Progenitor cell of endocrine pancreas (in vitro differentiated cells): ENCODE results near the gene PCGF6. TPM values are rescaled to one million over a fixed set of nuclear protein-coding genes. Genes with fewer than 3 reads are reported as not detected.
"Not testable (repeated sequence)": the region's sequence is repeated elsewhere in the genome, so short reads cannot be mapped to it uniquely, and the experiment has no call there.

Source experiments
- DNase-seq: peaks from one replicate; pipeline ENCODE4 v3.0.0; 2021; ENCODE audit warnings: low spot score; ENCODE audit not compliant: unreplicated experiment
- H3K27ac Mint-ChIP-seq: 2 replicates; pipeline ENCODE4 v1.8.0; 2021; ENCODE audit warnings: mild to moderate bottlenecking, moderate library complexity, mixed read lengths
- H3K27me3 Mint-ChIP-seq: 2 replicates; pipeline ENCODE4 v1.8.0; 2021; ENCODE audit warnings: mixed read lengths
- H3K36me3 Mint-ChIP-seq: 2 replicates; pipeline ENCODE4 v1.8.0; 2022; ENCODE audit warnings: mixed read lengths; ENCODE audit not compliant: insufficient read depth
- H3K4me1 Mint-ChIP-seq: 2 replicates; pipeline ENCODE4 v1.8.0; 2021; ENCODE audit warnings: low read depth, mixed read lengths
- H3K4me3 Mint-ChIP-seq: 2 replicates; pipeline ENCODE4 v1.8.0; 2021; ENCODE audit warnings: low read depth, mild to moderate bottlenecking, moderate library complexity, mixed read lengths
- H3K9me3 Mint-ChIP-seq: 2 replicates; pipeline ENCODE4 v1.8.0; 2021; ENCODE audit warnings: low read depth, mixed read lengths
- total RNA-seq: library from RNA; stranded (reverse); gene quantifications from 2 replicates; pipeline ENCODE4 v1.2.1, GENCODE V29; 2021
- TF ChIP-seq, protein P1 (sequence below): fragments of 200-600 bp; sonication (generic); IDR thresholded peaks from one replicate; pipeline ENCODE4 v1.5.0; 2021; ENCODE audit warnings: antibody characterized with exemption, mild to moderate bottlenecking; ENCODE audit not compliant: unreplicated experiment

The PCGF6 gene
- total RNA-seq, 1 donor from 2014 or later, result 13.4 TPM

DNA sequence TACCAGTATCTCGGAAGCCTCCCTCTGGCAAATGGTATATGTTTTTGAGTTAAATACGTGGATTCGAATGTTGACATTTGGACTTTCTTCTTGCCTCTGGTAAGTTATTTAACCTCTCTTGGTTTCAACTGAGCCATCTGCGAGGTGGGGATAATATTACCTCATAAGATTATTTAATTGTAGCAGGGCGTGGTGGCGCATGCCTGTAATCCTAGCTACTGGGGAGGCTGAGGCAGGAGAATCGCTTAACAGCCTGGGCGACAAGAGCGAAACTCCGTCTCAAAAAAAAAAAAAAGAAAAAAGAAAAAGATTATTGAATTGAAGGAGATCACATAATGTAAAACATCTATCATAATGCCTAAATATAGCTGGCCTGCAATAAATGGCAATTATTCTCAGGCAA is 16.4 kb upstream of the PCGF6 start:
- peaks cover 2% of the 10 kb centered on the region for H3K4me1 Mint-ChIP-seq
- no peaks in the 10 kb centered on the region for H3K27me3 Mint-ChIP-seq
- peak overlapping the region; percentile 95 for H3K27ac Mint-ChIP-seq
- H3K4me3 Mint-ChIP-seq, result peak overlapping the region; percentile 92
- no peak for DNase-seq
- no peaks in the 10 kb centered on the region for H3K36me3 Mint-ChIP-seq
- H3K9me3 Mint-ChIP-seq, result no peaks in the 10 kb centered on the region
- TF ChIP-seq, protein P1, sequence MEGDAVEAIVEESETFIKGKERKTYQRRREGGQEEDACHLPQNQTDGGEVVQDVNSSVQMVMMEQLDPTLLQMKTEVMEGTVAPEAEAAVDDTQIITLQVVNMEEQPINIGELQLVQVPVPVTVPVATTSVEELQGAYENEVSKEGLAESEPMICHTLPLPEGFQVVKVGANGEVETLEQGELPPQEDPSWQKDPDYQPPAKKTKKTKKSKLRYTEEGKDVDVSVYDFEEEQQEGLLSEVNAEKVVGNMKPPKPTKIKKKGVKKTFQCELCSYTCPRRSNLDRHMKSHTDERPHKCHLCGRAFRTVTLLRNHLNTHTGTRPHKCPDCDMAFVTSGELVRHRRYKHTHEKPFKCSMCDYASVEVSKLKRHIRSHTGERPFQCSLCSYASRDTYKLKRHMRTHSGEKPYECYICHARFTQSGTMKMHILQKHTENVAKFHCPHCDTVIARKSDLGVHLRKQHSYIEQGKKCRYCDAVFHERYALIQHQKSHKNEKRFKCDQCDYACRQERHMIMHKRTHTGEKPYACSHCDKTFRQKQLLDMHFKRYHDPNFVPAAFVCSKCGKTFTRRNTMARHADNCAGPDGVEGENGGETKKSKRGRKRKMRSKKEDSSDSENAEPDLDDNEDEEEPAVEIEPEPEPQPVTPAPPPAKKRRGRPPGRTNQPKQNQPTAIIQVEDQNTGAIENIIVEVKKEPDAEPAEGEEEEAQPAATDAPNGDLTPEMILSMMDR, result no peak

DNA sequence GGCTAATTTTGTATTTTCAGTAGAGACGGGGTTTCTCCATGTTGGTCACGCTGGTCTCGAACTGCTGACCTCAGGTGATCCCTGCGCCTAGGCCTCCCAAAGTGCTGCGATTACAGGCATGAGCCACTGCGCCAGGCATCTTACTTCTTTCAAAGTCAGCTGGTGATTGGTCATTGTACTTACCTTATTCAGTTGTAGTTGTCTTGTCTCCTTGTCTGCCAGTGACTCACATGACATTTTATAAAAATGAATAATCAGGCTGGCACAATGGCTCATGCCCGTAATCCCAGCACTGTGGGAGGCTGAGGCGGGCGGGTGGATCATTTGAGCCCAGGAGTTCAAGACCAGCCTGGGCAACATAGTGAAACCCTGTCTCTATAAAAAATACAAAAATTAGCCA is 9.9 kb upstream of the PCGF6 start:
- not testable (repeated sequence) for H3K4me1 Mint-ChIP-seq, H3K27ac Mint-ChIP-seq, H3K36me3 Mint-ChIP-seq, DNase-seq, H3K4me3 Mint-ChIP-seq, H3K9me3 Mint-ChIP-seq, H3K27me3 Mint-ChIP-seq

DNA sequence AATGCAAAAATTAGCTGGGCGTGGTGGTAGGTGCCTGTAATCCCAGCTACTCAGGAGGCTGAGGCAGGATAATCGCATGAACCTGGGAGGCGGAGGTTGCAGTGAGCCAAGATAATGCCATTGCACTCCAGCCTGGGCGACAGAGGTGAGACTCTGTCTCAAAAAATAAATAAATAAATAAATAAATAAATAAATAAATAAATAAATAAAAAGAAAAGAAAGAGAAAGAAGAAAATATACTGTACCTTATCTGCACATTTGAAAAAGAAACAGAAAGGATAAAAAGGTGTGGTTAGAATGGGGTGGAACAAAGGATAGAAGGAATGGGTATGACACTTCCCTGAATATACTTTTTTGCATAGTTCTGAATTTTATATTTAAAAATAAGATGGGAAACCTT is 8.6 kb upstream of the PCGF6 start:
- H3K36me3 Mint-ChIP-seq, H3K27ac Mint-ChIP-seq, H3K4me3 Mint-ChIP-seq, DNase-seq, H3K9me3 Mint-ChIP-seq, H3K27me3 Mint-ChIP-seq, H3K4me1 Mint-ChIP-seq: not testable (repeated sequence)

DNA sequence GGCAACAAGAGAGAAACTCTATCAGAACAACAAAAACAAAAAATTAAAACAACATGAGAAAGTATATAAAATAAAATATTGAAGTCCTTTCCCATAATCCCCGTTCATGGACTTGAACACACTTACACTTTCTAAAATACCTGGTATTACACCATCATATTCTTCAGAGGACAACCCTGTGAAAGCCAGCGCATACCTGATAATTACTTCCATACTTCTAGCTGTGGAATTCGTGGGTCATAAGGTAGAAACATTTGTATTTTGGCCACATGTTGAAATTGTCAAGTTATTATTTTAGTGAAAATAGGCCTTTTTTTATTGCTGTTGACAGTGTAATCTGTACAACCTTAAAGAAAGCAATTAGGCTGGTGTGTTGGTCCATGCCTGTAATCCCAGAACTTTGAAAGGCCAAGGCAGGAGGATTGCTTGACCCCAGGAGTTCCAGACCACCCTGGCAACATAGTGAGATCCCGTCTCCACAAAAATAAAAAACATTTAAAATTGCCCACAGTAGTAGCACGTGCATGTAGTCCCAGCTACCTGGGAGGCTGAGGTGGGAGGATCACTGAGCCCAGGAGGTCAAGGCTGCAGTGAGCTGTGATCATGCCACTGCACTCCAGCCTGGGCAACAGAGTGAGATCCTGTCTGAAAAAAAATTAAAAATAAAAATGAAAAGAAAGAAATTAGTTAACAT is 5.1 kb upstream of the PCGF6 start:
- no peaks in the 10 kb centered on the region for H3K9me3 Mint-ChIP-seq
- TF ChIP-seq, protein P1, result no peak

DNA sequence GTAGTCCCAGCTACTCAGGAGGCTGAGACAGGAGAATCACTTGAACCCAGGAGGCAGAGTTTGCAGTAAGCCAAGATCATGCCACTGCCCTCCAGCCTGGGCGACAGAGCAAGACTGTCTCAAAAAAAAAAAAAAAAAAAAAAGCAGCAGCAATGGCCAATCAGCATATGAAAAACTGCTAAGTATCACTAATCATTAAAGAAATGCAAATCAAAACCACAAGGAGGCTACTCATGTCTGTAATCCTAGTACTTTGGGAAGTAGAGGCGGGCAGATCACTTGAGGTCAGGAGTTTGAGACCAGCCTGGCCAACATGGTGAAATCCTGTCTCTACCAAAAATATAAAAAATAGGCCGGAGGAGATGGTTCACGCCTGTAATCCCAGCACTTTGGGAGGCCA is 3.6 kb upstream of the PCGF6 start:
- H3K27ac Mint-ChIP-seq, H3K4me3 Mint-ChIP-seq, H3K9me3 Mint-ChIP-seq, H3K36me3 Mint-ChIP-seq, DNase-seq, H3K4me1 Mint-ChIP-seq, H3K27me3 Mint-ChIP-seq: not testable (repeated sequence)

More for the DNA sequence above, 5.1 kb upstream of the PCGF6 start:
- no peaks in the 10 kb centered on the region for H3K4me1 Mint-ChIP-seq
- no peak overlapping the region for H3K27ac Mint-ChIP-seq
- no peak for DNase-seq
- H3K27me3 Mint-ChIP-seq, result no peaks in the 10 kb centered on the region
- no peak overlapping the region for H3K4me3 Mint-ChIP-seq
- no peaks in the 10 kb centered on the region for H3K36me3 Mint-ChIP-seq

DNA sequence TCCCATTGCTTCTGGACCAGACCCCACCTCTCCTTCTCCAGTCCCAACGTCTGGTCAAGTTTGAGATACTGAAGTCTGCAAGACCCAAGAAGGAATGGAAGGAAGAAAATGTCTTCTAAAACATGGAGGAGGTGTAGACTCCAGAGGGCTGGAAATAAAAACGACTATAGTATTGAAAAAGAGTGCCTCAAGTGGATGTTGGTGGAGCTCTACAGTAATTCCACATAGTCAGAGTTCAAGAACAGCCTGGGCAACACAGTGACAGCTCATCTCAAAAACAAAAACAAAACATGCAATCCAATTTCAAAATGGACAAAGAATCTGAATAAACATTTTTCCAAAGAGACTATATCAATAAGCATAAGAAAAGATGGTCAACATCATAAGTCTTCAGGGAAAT is 2.3 kb upstream of the PCGF6 start:
- no peaks in the 10 kb centered on the region for H3K4me1 Mint-ChIP-seq
- TF ChIP-seq, protein P1, result no peak
- no peak overlapping the region for H3K4me3 Mint-ChIP-seq
- peaks cover 2% of the 10 kb centered on the region for H3K36me3 Mint-ChIP-seq
- no peaks in the 10 kb centered on the region for H3K9me3 Mint-ChIP-seq
- H3K27me3 Mint-ChIP-seq, result no peaks in the 10 kb centered on the region
- no peak overlapping the region for H3K27ac Mint-ChIP-seq
- no peak for DNase-seq

DNA sequence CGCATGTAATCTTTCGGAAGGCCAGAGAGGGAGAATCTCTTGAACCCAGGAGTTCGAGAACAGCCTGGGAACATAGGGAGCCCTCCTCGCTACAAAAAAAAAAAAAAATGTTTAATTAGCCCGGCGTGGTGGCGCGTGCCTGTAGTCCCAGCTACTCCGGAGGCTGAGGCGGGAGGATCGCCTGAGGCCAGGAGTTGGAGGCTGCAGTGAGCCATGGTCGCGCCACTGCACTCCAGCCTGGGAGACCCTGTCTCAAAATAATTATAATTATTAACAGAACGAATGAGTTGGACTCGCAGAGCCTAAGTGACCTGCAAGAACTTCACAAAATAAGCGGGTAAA is 794 bp downstream of the PCGF6 start:
- DNase-seq, result no peak
- Mint-ChIP-seq H3K4me3 (peak overlapping the region; percentile 89), H3K36me3 (peaks cover 2% of the 10 kb centered on the region), H3K9me3 (no peaks in the 10 kb centered on the region), H3K4me1 (no peaks in the 10 kb centered on the region), H3K27ac (no peak overlapping the region), H3K27me3 (no peaks in the 10 kb centered on the region)
- TF ChIP-seq, protein P1, result no peak
